Smooth muscle cell (in vitro differentiated cells): ENCODE measurements around the gene GHDC. TPM values are rescaled to one million over a fixed set of nuclear protein-coding genes. Genes with fewer than 3 reads are reported as not detected.

Experiments used
- DNase-seq: peaks from one replicate; lab custom pipeline; 2025; ENCODE audit not compliant: unreplicated experiment; lab: John Stamatoyannopoulos, UW
- H2AFZ ChIP-seq: fragments of 200-600 bp; sonication (generic); 2 replicates; pipeline ENCODE4 v1.6.0; 2016; ENCODE audit warnings: antibody characterized with exemption, low read depth, mild to moderate bottlenecking
- H3F3A ChIP-seq: fragments of 200-600 bp; sonication (generic); 2 replicates; pipeline ENCODE4 v1.6.0; 2017; ENCODE audit warnings: antibody characterized with exemption, low read depth
- H3K27ac ChIP-seq: fragments of 200-600 bp; sonication (generic); 2 replicates; pipeline ENCODE4 v1.5.1; 2016; ENCODE audit warnings: low read depth, mild to moderate bottlenecking
- H3K27me3 ChIP-seq: fragments of 200-600 bp; sonication (generic); 2 replicates; pipeline ENCODE4 v1.6.1; 2016; ENCODE audit warnings: low read depth, mild to moderate bottlenecking
- H3K36me3 ChIP-seq: fragments of 200-600 bp; sonication (generic); 2 replicates; pipeline ENCODE4 v1.5.1; 2016; ENCODE audit warnings: low read depth
- H3K4me1 ChIP-seq: fragments of 200-600 bp; sonication (generic); 2 replicates; pipeline ENCODE4 v1.5.1; 2016; ENCODE audit warnings: low read depth
- H3K4me2 ChIP-seq: fragments of 200-600 bp; sonication (generic); 2 replicates; pipeline ENCODE4 v1.6.0; 2016; ENCODE audit warnings: mild to moderate bottlenecking
- H3K4me3 ChIP-seq: fragments of 200-600 bp; sonication (generic); 2 replicates; pipeline ENCODE4 v1.5.1; 2016; ENCODE audit warnings: mild to moderate bottlenecking
- H3K79me2 ChIP-seq: fragments of 200-600 bp; sonication (generic); 2 replicates; pipeline ENCODE4 v1.6.0; 2016; ENCODE audit warnings: low read depth, mild to moderate bottlenecking
- H3K9ac ChIP-seq: fragments of 200-600 bp; sonication (generic); 2 replicates; pipeline ENCODE4 v1.6.0; 2016; ENCODE audit warnings: low read depth
- H3K9me3 ChIP-seq: fragments of 200-600 bp; sonication (generic); replicated peaks from 2 replicates; pipeline ENCODE4 v1.5.1; 2016; ENCODE audit warnings: low read depth
- H4K20me1 ChIP-seq: fragments of 200-600 bp; sonication (generic); 2 replicates; pipeline ENCODE4 v1.6.0; 2016; ENCODE audit warnings: low read depth
- CTCF ChIP-seq: fragments of 200-600 bp; sonication (generic); IDR thresholded peaks from 2 replicates; pipeline ENCODE4 v1.5.1; 2017; ENCODE audit warnings: borderline replicate concordance, mild to moderate bottlenecking, antibody characterized with exemption; ENCODE audit not compliant: insufficient read depth, poor library complexity, severe bottlenecking
- WGBS: methylation state at CpG from one replicate; pipeline ENCODE4 v1.1.7; 2016; ENCODE audit warnings: low lambda C conversion rate; 5-methylcytosine and 5-hydroxymethylcytosine counted together
- polyA plus RNA-seq: library from polyadenylated mRNA; unstranded; fragments of >200 nt; fragmentation: Nextera tagmentation; extraction: Ambion mirVana; gene quantifications from 2 replicates; pipeline ENCODE4 v1.2.1, GENCODE V29; 2016
- total RNA-seq: library from RNA; depleted of rRNA; stranded (reverse); fragments of >200 nt; gene quantifications from 2 replicates; pipeline ENCODE4 v1.2.3, GENCODE V29; 2014

Gene GHDC
- total and polyA plus RNA-seq, 2 experiments from 2014 or later, result 4.8 to 11.5 TPM

GRCh38 chr17:42179335-42179734 lies 15.0 kb downstream of the GHDC start:
- Histone ChIP-seq H3K27ac (no peak overlapping the region), H3K4me2 (no peak overlapping the region), H3F3A (no peaks in the 10 kb centered on the region), H3K9ac (no peak overlapping the region), H2AFZ (no peak overlapping the region), H3K79me2 (no peaks in the 10 kb centered on the region), H3K36me3 (no peaks in the 10 kb centered on the region), H3K27me3 (peaks cover 52% of the 10 kb centered on the region), H3K9me3 (no peaks in the 10 kb centered on the region), H4K20me1 (no peaks in the 10 kb centered on the region), H3K4me1 (peaks cover 10% of the 10 kb centered on the region), H3K4me3 (no peak overlapping the region)
- 56% methylated on average over 1 of the region's 1 CpG for WGBS
- no peak for DNase-seq
- TF ChIP-seq CTCF, result no peak

GRCh38 chr17:42178817-42179216 lies 15.5 kb downstream of the GHDC start:
- Histone ChIP-seq H2AFZ (no peak overlapping the region), H3K36me3 (no peaks in the 10 kb centered on the region), H3K9me3 (no peaks in the 10 kb centered on the region), H3K4me2 (no peak overlapping the region), H3K79me2 (no peaks in the 10 kb centered on the region), H3K27me3 (peaks cover 56% of the 10 kb centered on the region), H3K4me3 (no peak overlapping the region), H3K27ac (no peak overlapping the region), H4K20me1 (no peaks in the 10 kb centered on the region), H3K9ac (no peak overlapping the region), H3K4me1 (peaks cover 7% of the 10 kb centered on the region), H3F3A (no peaks in the 10 kb centered on the region)
- no peak for DNase-seq
- no peak for TF ChIP-seq CTCF
- WGBS, result 74% methylated on average over 14 of the region's 14 CpGs

- no peaks in the 10 kb centered on the region for H4K20me1 ChIP-seq
- no peak for DNase-seq
- H3F3A ChIP-seq, result no peaks in the 10 kb centered on the region
- H3K4me1 ChIP-seq, result peaks cover 3% of the 10 kb centered on the region
- H3K79me2 ChIP-seq, result no peaks in the 10 kb centered on the region
- H3K4me2 ChIP-seq, result no peak overlapping the region
- no peak overlapping the region for H3K27ac ChIP-seq
- H2AFZ ChIP-seq, result no peak overlapping the region
- H3K4me3 ChIP-seq, result no peak overlapping the region
- no peak for TF ChIP-seq CTCF
- H3K9ac ChIP-seq, result no peak overlapping the region
- H3K9me3 ChIP-seq, result no peaks in the 10 kb centered on the region
- peaks cover 53% of the 10 kb centered on the region for H3K27me3 ChIP-seq
- 82% methylated on average over 2 of the region's 2 CpGs for WGBS
- H3K36me3 ChIP-seq, result no peaks in the 10 kb centered on the region
Observed at GRCh38 chr17:42177684-42178083, 16.6 kb downstream of the GHDC start.

- Histone ChIP-seq H3K27ac (no peak overlapping the region), H2AFZ (no peak overlapping the region), H3K4me3 (no peak overlapping the region), H3K4me2 (no peak overlapping the region), H3K9me3 (no peaks in the 10 kb centered on the region), H3K4me1 (no peaks in the 10 kb centered on the region), H4K20me1 (no peaks in the 10 kb centered on the region), H3F3A (no peaks in the 10 kb centered on the region), H3K79me2 (no peaks in the 10 kb centered on the region), H3K36me3 (no peaks in the 10 kb centered on the region), H3K27me3 (peaks cover 19% of the 10 kb centered on the region), H3K9ac (no peak overlapping the region)
- no peak for TF ChIP-seq CTCF
- 90% methylated on average over 14 of the region's 14 CpGs for WGBS
- no peak for DNase-seq
Observed at GRCh38 chr17:42174126-42174783, 20.0 kb downstream of the GHDC start.
